ENCODE measurements around the gene ESD. TPM values are rescaled to one million over a fixed set of nuclear protein-coding genes. Genes with fewer than 3 reads are reported as not detected.
"Not testable (repeated sequence)": the region's sequence is repeated elsewhere in the genome, so short reads cannot be mapped to it uniquely, and the experiment has no call there.

The ESD gene
- total and polyA plus RNA-seq, 4 donors, result 149 to 164 (median 156) TPM

GRCh38 chr13:46771693-46772092 is 25.3 kb downstream of the ESD start:
- Histone ChIP-seq H3K36me3 (ENCODE audit: control insufficient read depth, insufficient read depth, low read length) (peaks cover 3% of the 10 kb centered on the region), H3K9me3 (ENCODE audit: control insufficient read depth, insufficient read depth, low read length) (no peaks in the 10 kb centered on the region), H3K4me1 (ENCODE audit: control insufficient read depth, insufficient read depth, low read length) (no peaks in the 10 kb centered on the region), H3K27me3 (ENCODE audit: control insufficient read depth, insufficient read depth, low read length) (no peaks in the 10 kb centered on the region), H3K27ac (ENCODE audit: low read depth, low read length) (no peak overlapping the region), H3K4me3 (ENCODE audit: low read depth, low read length) (no peak overlapping the region)
- DNase-seq (ENCODE audit: low read depth in 4 of 6, low spot score in 6 of 6), result no peak

- not testable (repeated sequence) for DNase-seq (ENCODE audit: low read depth in 4 of 6, low spot score in 6 of 6); H3K27ac ChIP-seq (ENCODE audit: low read depth, low read length); H3K9me3 ChIP-seq (ENCODE audit: control insufficient read depth, insufficient read depth, low read length); H3K36me3 ChIP-seq (ENCODE audit: control insufficient read depth, insufficient read depth, low read length); H3K27me3 ChIP-seq (ENCODE audit: control insufficient read depth, insufficient read depth, low read length); H3K4me3 ChIP-seq (ENCODE audit: low read depth, low read length); H3K4me1 ChIP-seq (ENCODE audit: control insufficient read depth, insufficient read depth, low read length)
- WGBS (ENCODE audit: insufficient coverage), result no CpG with 5 or more reads among the region's 4 CpGs
Measured at GRCh38 chr13:46769925-46770324, 27.0 kb downstream of the ESD start.

- no peak overlapping the region for H3K4me3 ChIP-seq (ENCODE audit: low read depth, low read length)
- H3K36me3 ChIP-seq (ENCODE audit: control insufficient read depth, insufficient read depth, low read length), result no peaks in the 10 kb centered on the region
- WGBS (ENCODE audit: insufficient coverage), result no CpG with 5 or more reads among the region's 5 CpGs
- no peak for DNase-seq (ENCODE audit: low read depth in 4 of 6, low spot score in 6 of 6)
- H3K9me3 ChIP-seq (ENCODE audit: control insufficient read depth, insufficient read depth, low read length), result no peaks in the 10 kb centered on the region
- no peaks in the 10 kb centered on the region for H3K27me3 ChIP-seq (ENCODE audit: control insufficient read depth, insufficient read depth, low read length)
- H3K4me1 ChIP-seq (ENCODE audit: control insufficient read depth, insufficient read depth, low read length), result no peaks in the 10 kb centered on the region
- H3K27ac ChIP-seq (ENCODE audit: low read depth, low read length), result no peak overlapping the region
Measured at GRCh38 chr13:46761866-46762265, 35.1 kb downstream of the ESD start.

- no peaks in the 10 kb centered on the region for H3K4me1 ChIP-seq (ENCODE audit: control insufficient read depth, insufficient read depth, low read length)
- H3K36me3 ChIP-seq (ENCODE audit: control insufficient read depth, insufficient read depth, low read length), result no peaks in the 10 kb centered on the region
- H3K27ac ChIP-seq (ENCODE audit: low read depth, low read length), result no peak overlapping the region
- H3K27me3 ChIP-seq (ENCODE audit: control insufficient read depth, insufficient read depth, low read length), result no peaks in the 10 kb centered on the region
- DNase-seq (ENCODE audit: low read depth in 4 of 6, low spot score in 6 of 6), result no peak
- H3K4me3 ChIP-seq (ENCODE audit: low read depth, low read length), result no peak overlapping the region
- no peaks in the 10 kb centered on the region for H3K9me3 ChIP-seq (ENCODE audit: control insufficient read depth, insufficient read depth, low read length)
- whole genome bisulfite sequencing (ENCODE audit: insufficient coverage), result 100% methylated on average over 4 of the region's 4 CpGs
Measured at GRCh38 chr13:46761174-46761573, 35.8 kb downstream of the ESD start.

- Histone ChIP-seq H3K9me3 (ENCODE audit: control insufficient read depth, insufficient read depth, low read length) (no peaks in the 10 kb centered on the region), H3K27ac (ENCODE audit: low read depth, low read length) (no peak overlapping the region), H3K36me3 (ENCODE audit: control insufficient read depth, insufficient read depth, low read length) (no peaks in the 10 kb centered on the region), H3K4me1 (ENCODE audit: control insufficient read depth, insufficient read depth, low read length) (no peaks in the 10 kb centered on the region), H3K4me3 (ENCODE audit: low read depth, low read length) (no peak overlapping the region), H3K27me3 (ENCODE audit: control insufficient read depth, insufficient read depth, low read length) (no peaks in the 10 kb centered on the region)
- 60% methylated on average over 1 of the region's 2 CpGs for WGBS (ENCODE audit: insufficient coverage)
- peak in 1 of 6 donors; percentile 13 for DNase-seq (ENCODE audit: low read depth in 4 of 6, low spot score in 6 of 6)
Measured at GRCh38 chr13:46759846-46760245, 37.1 kb downstream of the ESD start.

GRCh38 chr13:46757640-46758039 is 39.3 kb downstream of the ESD start:
- no peak for DNase-seq (ENCODE audit: low read depth in 4 of 6, low spot score in 6 of 6)
- Histone ChIP-seq H3K36me3 (ENCODE audit: control insufficient read depth, insufficient read depth, low read length) (no peaks in the 10 kb centered on the region), H3K4me1 (ENCODE audit: control insufficient read depth, insufficient read depth, low read length) (no peaks in the 10 kb centered on the region), H3K27me3 (ENCODE audit: control insufficient read depth, insufficient read depth, low read length) (no peaks in the 10 kb centered on the region), H3K4me3 (ENCODE audit: low read depth, low read length) (no peak overlapping the region), H3K27ac (ENCODE audit: low read depth, low read length) (no peak overlapping the region), H3K9me3 (ENCODE audit: control insufficient read depth, insufficient read depth, low read length) (no peaks in the 10 kb centered on the region)
- 89% methylated on average over 1 of the region's 3 CpGs for WGBS (ENCODE audit: insufficient coverage)

GRCh38 chr13:46756977-46757376 is 40.0 kb downstream of the ESD start:
- WGBS (ENCODE audit: insufficient coverage), result no CpG with 5 or more reads among the region's 4 CpGs

GRCh38 chr13:46755508-46755907 is 41.5 kb downstream of the ESD start:
- DNase-seq (ENCODE audit: low read depth in 4 of 6, low spot score in 6 of 6), result not testable (repeated sequence)

More at GRCh38 chr13:46756977-46757376, 40.0 kb downstream of the ESD start:
- Histone ChIP-seq H3K4me1 (ENCODE audit: control insufficient read depth, insufficient read depth, low read length) (no peaks in the 10 kb centered on the region), H3K9me3 (ENCODE audit: control insufficient read depth, insufficient read depth, low read length) (no peaks in the 10 kb centered on the region), H3K27ac (ENCODE audit: low read depth, low read length) (no peak overlapping the region), H3K27me3 (ENCODE audit: control insufficient read depth, insufficient read depth, low read length) (no peaks in the 10 kb centered on the region), H3K4me3 (ENCODE audit: low read depth, low read length) (no peak overlapping the region), H3K36me3 (ENCODE audit: control insufficient read depth, insufficient read depth, low read length) (no peaks in the 10 kb centered on the region)
- peak in 1 of 6 donors; percentile 14 for DNase-seq (ENCODE audit: low read depth in 4 of 6, low spot score in 6 of 6)

GRCh38 chr13:46754812-46755211 is 42.1 kb downstream of the ESD start:
- H3K36me3 ChIP-seq (ENCODE audit: control insufficient read depth, insufficient read depth, low read length), result peaks cover 4% of the 10 kb centered on the region
- no peaks in the 10 kb centered on the region for H3K4me1 ChIP-seq (ENCODE audit: control insufficient read depth, insufficient read depth, low read length)
- no peaks in the 10 kb centered on the region for H3K9me3 ChIP-seq (ENCODE audit: control insufficient read depth, insufficient read depth, low read length)
- no peaks in the 10 kb centered on the region for H3K27me3 ChIP-seq (ENCODE audit: control insufficient read depth, insufficient read depth, low read length)
- DNase-seq (ENCODE audit: low read depth in 4 of 6, low spot score in 6 of 6), result no peak
- H3K27ac ChIP-seq (ENCODE audit: low read depth, low read length), result no peak overlapping the region
- H3K4me3 ChIP-seq (ENCODE audit: low read depth, low read length), result no peak overlapping the region

More at GRCh38 chr13:46755508-46755907, 41.5 kb downstream of the ESD start:
- H3K9me3 ChIP-seq (ENCODE audit: control insufficient read depth, insufficient read depth, low read length); H3K36me3 ChIP-seq (ENCODE audit: control insufficient read depth, insufficient read depth, low read length); H3K4me3 ChIP-seq (ENCODE audit: low read depth, low read length); H3K27me3 ChIP-seq (ENCODE audit: control insufficient read depth, insufficient read depth, low read length); H3K27ac ChIP-seq (ENCODE audit: low read depth, low read length); H3K4me1 ChIP-seq (ENCODE audit: control insufficient read depth, insufficient read depth, low read length): not testable (repeated sequence)
- WGBS (ENCODE audit: insufficient coverage), result no CpG with 5 or more reads among the region's 5 CpGs

- Histone ChIP-seq H3K4me1 (ENCODE audit: control insufficient read depth, insufficient read depth, low read length) (no peaks in the 10 kb centered on the region), H3K27me3 (ENCODE audit: control insufficient read depth, insufficient read depth, low read length) (no peaks in the 10 kb centered on the region), H3K4me3 (ENCODE audit: low read depth, low read length) (no peak overlapping the region), H3K9me3 (ENCODE audit: control insufficient read depth, insufficient read depth, low read length) (no peaks in the 10 kb centered on the region), H3K27ac (ENCODE audit: low read depth, low read length) (no peak overlapping the region), H3K36me3 (ENCODE audit: control insufficient read depth, insufficient read depth, low read length) (peaks cover 4% of the 10 kb centered on the region)
- 95% methylated on average over 3 of the region's 6 CpGs for WGBS (ENCODE audit: insufficient coverage)
- DNase-seq (ENCODE audit: low read depth in 4 of 6, low spot score in 6 of 6), result no peak
Measured at GRCh38 chr13:46753917-46754316, 43.0 kb downstream of the ESD start.
